SK-N-MC (cell line): ENCODE results near the gene ACADL.

Experiments
- EZH2 ChIP-seq: fragments of 200-600 bp; sonication (generic); IDR thresholded peaks from one replicate; pipeline ENCODE4 v1.6.1; 2017; ENCODE audit warnings: antibody characterized with exemption
- POLR2AphosphoS5 ChIP-seq: IDR thresholded peaks from 2 replicates; pipeline ENCODE4 v1.6.1; 2012; ENCODE audit warnings: mild to moderate bottlenecking, low read depth, low read length, borderline replicate concordance

GRCh38 chr2:210215120-210215519 lies 10.1 kb downstream of the ACADL start:
- TF ChIP-seq POLR2AphosphoS5 = no peak
- TF ChIP-seq EZH2 = no peak
